ENCODE results near the gene FAM50B.

DNA sequence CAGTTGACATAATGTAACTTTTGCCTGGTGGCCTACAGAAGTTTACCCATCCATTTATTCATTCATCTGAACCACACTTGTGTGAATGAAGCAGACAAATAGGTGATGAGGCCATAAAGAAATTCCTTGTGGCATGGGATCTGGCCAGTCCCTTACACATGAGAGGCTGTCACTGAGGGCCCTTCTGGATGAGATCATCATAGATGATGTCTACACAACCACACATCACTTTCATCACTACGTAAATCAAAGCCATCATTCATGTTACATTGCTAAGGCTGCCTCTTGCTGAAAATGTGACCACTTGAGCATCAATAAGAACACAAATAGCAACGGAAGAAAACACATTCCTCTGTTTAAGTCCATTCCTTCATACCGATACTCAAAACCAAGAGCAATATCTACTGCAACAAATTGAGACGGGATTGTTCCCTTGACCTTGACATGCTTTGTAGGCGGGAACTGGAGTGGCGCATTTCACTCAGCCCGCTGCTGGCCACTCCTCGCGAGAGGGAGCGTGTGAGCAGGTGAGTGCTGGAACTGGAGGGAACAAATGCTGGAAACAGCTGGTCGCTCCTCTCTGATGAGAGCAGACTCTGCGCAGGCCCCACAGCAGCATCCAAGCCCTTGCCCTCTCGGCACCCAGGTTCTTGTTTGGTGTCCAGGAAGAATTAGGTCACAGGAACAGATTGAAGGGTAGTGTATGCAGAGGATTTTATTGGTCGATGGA lies 49.3 kb downstream of the FAM50B start:
- TF ChIP-seq, protein P1, sequence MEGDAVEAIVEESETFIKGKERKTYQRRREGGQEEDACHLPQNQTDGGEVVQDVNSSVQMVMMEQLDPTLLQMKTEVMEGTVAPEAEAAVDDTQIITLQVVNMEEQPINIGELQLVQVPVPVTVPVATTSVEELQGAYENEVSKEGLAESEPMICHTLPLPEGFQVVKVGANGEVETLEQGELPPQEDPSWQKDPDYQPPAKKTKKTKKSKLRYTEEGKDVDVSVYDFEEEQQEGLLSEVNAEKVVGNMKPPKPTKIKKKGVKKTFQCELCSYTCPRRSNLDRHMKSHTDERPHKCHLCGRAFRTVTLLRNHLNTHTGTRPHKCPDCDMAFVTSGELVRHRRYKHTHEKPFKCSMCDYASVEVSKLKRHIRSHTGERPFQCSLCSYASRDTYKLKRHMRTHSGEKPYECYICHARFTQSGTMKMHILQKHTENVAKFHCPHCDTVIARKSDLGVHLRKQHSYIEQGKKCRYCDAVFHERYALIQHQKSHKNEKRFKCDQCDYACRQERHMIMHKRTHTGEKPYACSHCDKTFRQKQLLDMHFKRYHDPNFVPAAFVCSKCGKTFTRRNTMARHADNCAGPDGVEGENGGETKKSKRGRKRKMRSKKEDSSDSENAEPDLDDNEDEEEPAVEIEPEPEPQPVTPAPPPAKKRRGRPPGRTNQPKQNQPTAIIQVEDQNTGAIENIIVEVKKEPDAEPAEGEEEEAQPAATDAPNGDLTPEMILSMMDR (IDR thresholded peaks at IDR 0.05 in 4 of 5, conservative IDR thresholded peaks at IDR 0.05 in 1 of 5), result no peak
- TF ChIP-seq POLR2A (IDR thresholded peaks at IDR 0.05), result no peak

Data from gastrocnemius medialis (tissue), 4 donors.